GM18858 (cell line): ENCODE measurements around the gene SKP1.
"Not testable (repeated sequence)": the region's sequence is repeated elsewhere in the genome, so short reads cannot be mapped to it uniquely, and the experiment has no call there.

Experiments used
- ATAC-seq: cut with Tn5 transposase; IDR thresholded peaks from one replicate; pipeline ENCODE4 v1.9.1; 2021; ENCODE audit not compliant: unreplicated experiment

The SKP1 gene

DNA sequence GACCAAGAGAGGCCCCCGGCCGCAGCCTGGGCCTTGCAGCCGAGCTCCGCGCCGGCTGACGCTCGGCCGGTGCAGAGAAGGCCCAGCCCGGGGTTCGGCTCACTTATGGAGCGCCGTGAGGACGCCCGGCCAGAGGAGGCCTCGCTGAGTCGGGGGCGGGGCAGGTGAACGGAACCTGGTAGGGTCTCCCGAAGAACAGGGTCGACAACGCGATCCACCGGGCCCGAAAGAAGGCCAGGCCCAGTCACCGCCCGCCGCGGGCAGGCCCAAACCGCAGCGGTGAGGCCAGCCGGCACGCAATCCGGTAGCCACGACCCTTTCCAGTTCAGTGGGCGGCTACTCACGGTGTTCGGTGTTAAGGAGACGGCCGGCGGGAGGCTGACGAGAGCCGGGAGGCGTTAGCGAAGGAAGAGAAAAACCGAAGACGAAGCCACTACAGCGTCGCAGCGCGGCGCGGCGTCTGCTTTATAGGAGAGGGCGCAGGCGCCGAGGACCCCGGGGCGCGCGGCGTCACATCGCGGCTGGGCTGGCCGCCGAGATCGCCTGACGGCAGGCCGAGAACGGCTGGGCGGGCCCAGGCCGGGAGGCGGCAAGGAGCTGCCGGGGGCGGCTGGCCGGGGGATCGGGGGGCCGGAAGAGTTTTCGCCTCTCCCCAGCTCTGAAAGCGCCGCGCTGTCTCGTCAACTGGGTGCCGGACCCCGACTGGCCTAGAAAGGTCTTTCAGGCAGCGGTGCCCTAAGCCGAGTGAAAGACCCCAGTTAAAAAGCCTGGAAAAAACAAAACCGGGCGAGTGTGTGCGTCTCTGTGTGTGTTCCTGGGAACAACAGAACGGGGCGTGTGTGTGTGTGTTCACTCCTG lies at the start of gene SKP1:
SKP1 (minus strand) TSS at position 440 of the 858 bp plus-strand sequence. CDS start 2,928 bp downstream, outside the sequence.
- ATAC-seq: peak; percentile 43

DNA sequence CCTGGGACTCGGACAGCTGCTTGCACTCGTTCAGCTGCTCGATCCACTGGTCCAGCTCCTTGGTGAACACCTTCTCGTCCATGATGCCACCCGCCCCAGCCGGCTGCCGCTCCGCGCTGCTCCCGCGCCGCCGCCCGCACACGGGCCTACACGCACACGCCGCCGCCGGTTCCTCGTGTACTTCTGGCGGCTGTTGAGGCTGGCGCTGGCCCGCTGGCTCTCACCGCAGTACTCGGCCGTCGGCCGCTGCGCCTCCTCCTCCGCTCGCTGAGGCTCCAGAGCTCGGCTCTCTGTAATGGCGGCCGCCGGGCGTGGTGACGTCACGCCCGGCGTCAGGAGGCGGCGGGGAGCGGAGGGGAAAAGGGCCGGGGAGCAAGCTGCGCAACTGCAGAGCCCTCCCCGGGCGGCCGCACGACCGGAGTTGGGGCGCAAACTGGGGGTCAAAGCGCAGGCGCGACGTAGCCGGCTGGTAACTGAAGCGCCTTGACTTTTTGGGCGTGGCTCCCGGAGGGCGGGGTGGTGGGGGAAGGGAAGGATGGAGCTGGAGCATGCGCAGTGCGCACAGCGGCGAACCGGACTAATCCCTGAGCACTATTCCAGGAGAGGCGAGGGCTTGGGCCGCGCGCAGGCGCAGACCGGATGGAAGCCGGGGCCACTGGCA lies 49.2 kb upstream of the SKP1 start, which contains the start of gene PPP2CA:
PPP2CA (minus strand) TSS at position 294 of the 661 bp plus-strand sequence; CDS start at position 82, 212 bp downstream.
- peak; percentile 74 for ATAC-seq

DNA sequence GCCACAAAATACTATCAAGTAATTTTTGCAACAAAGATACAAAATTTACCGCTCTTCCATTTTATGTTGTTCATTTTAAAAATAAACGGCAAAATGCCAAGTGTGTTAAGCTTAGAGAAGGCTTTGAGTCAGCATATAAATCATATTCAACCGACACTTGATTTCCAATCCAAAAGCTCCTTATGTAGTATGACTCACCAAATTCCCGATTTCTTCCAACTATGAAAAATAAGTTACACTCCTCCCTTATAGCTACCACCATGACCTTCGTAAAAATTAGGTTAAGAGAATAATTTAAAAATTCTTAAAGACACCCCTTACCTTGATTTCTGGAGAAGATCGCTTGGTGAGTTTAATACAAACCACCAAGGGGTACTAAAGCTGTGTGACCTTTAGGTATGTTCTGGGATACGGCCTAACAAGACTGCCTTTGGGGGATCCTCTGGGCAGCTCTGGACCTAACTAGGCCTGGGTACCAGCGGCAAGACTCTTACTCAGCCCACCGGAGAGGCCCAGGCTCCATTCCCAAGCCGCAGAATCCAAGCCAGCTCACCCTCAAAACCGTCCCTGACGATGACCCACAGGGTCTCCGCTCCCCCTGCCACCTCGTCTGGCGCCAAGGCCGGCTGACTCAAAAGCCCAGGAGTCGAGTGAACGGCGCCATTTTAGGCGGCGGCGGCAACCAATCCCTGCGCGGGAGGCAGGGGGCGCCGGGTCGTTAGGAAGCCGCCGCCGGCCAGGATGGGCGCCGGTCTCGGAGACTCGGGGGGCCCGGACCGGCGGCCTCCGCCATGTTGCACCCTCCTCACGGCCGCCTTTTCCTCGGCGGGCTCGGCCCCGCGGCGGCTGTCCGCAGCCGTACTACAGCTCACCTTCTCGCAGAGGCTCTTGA lies 48.4 kb upstream of the SKP1 start:
- peak; percentile 7 for ATAC-seq

DNA sequence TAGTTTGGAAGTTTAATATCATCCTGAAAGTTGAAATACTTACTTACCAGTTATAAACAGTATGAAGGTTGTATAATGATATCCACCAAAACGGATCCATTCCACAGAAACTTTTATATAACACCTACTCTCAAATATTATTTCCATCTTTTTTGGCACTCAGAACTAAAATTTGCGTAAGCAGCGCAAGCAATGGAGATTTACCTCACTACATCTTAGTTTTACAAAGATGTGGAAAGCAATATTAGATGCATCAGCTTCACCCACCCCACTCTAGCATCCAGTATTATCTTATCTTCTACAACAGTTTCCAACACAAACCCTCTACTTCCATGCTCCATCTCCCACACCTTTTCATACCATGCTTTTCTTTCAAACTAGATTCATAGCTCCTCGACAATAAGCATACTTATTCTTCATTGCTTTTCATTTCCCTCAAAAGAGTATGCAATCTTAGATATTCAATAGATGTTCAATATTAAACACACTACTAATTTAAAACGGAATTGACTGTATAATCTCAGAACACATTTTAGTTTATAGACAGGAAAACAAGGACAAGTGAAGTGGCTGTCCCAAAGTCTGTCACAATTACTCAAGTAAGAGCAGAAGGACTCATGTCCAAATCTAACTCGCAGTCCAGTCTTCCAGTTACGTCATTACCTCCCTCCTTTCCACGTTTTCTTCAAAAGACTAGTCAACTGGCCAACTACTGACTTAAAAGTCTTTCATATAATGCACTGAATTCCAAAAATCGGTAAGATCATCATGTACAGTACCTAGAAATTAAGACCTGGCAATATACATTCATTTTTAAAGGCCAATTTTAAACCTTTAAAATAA lies 46.9 kb upstream of the SKP1 start:
- ATAC-seq: no peak

DNA sequence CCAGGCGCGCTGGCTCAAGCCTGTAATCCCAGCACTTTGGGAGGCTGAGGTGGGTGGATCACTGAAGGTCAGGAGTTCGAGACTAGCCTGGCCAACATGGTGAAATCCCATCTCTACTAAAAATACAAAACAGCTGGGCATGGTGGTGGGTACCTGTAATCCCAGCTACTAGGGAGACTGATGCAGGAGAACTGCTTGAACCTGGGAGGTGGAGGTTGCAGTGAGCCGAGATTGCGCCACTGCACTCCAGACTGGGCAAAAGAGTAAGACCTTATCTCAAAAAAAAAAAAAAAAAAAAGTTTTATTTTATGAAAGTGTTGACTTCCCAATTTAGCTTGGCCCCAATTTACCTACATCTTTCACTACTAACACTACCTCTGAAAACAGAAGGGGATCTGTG lies 44.9 kb upstream of the SKP1 start:
- ATAC-seq: not testable (repeated sequence)

DNA sequence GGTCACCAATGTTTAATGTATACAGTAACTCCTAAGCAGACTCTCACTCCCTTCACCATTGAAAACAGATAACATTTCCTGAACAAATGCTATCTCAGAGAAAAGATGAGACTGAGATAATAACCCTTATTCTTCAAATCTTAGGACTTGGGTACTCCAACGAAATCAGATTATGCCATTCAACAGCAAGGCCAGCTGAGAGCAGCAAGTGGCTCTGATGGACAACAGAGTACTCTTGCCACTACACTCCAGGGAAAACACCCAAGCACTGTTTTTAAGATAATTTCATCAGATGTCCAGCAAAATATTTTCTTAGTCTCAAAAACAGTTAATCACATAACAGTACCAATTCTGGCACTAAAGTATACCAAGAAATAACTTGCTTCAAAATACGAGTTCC lies 39.0 kb upstream of the SKP1 start:
- no peak for ATAC-seq

DNA sequence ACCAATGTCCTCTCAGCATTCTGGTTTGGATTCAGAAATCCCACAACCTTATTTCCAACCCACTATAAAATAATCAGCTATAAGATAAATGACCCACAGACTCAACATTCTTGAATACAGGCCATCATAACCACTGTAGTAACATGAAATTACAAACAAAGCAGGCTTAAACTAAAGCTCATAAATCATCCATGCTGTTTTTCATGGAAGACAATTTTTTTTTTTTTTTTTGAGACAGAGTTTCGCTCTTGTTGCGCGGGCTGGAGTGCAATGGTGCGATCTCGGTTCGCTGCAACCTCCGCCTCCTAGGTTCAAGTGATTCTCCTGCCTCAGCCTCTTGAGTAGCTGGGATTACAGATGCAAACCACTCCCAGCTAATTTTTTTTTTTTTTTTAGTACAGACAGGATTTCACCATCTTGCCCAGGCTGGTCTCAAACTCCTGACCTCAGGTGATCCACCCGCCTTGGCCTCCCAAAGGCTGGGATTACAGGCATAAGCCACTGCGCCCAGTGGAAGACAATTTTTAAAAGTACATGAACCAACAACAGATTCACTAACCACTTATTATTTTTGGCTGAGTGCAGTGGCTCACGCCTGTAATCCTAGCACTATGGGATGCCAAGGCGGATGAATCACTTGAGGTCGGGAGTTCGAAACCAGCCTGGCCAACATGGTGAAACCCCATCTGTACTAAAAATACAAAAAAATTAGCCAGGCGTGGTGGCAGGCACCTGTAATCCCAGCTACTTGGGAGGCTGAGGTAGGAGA lies 34.7 kb upstream of the SKP1 start:
- not testable (repeated sequence) for ATAC-seq

DNA sequence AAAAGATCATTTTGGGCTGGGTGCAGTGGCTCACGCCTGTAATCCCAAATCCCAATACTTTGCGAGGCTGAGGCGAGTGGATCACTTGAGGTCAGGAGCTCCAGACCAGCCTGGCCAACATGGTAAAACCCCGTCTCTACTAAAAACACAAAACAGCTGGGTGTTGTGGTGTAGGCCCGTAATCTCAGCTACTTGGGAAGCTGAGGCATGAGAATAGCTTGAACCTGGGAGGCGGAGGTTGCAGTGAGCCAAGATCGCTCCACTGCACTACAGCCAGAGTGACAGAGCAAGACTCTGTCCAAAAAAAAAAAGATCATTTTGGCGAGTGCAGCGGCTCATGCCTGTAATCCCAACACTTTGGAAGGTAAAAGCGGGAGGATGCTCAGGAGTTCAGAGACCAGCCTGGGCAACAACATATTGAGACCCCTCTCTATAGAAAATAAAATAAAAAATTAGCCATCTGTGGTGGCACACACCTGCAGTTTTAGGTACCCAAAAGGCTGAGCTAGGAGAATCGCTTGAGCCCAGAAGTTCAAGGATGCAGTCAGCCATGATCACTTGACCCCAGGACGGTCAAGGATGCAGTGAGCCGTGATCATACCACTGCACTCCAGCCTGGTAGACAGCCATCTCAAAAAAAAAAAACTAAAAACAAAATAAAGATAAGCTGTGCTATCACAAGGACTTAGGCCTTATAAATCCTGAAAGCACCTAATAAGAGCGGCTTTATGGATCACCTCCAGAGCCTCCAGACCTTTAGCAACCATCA lies 32.9 kb upstream of the SKP1 start:
- ATAC-seq: no peak

DNA sequence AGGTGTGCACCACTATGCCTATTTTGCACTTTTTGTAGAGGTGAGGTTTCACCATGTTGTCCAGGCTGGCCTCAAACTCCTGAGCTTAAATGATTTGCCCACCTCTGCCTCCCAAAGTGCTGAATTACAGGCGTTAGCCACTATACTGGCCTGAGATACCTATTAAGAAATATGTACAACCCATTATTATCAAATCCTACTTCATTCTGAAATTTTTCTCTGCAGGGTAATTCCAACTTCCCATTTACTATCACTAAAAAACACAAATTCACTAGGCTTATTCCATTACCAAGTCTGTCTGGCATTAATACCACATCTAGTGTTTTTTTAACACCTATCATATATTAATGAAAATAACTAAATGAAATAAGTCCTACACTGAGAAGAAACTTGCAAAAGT lies 30.9 kb upstream of the SKP1 start:
- ATAC-seq: no peak

DNA sequence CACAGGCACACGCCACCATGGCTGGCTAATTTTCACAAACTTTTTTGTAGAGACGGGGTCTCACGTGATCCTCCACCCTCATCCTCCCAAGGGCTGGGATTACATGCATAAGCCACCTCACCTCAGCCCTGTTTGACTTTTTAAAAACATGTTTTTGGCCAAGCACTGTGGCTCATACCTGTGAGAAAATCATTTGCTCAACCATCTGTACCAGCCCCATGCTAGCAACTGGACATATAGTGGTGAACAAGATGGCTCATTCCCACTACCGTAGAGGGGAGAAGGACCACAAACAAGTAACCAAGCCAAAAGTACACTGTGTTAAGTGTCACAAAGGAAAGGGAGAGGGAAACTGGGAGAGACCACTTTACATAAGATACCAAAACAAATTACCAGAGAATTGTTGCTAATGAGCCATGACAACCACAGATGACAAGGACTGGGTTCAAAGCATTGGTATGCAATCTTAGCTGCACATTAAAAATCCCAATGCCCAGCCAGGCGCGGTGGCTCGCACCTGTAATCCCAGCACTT lies 29.9 kb upstream of the SKP1 start:
- ATAC-seq: no peak

DNA sequence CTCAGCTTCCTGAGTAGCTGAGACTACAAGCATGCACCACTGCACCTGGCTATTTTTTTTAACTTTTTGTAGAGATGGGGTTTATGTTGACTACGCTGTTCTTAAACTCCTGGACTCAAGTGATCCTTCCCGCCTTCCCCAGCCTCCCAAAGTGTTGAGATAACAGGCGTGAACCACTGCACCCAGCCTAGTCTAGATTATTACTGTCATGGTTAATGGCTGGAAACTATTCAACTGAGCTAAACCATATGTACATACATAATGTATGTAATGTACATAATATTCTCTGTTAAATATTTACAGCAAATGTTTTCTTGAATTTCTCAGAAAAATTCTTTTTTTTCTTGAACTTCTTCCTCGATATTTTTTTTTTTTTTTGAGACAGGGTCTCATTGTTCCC lies 27.8 kb upstream of the SKP1 start:
- no peak for ATAC-seq

DNA sequence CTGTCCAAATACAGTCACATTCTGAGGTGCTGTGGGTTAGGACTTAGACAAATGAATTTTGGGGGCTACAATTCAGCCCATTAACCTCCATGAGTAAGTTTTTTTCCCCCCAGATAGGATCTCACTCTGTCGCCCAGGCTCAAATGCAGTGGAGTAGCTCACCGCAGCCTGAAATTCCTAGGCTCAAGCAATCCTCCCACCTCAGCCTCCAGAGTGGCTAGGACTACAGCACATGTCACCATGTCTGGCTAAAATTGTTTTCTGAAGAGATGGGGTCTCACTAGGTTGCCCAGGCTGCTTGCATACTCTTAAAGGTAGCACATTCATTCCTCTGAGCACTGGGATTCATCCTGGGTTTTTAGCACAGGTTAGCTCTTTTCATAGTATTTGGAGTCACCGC lies 26.9 kb upstream of the SKP1 start:
- ATAC-seq: no peak

DNA sequence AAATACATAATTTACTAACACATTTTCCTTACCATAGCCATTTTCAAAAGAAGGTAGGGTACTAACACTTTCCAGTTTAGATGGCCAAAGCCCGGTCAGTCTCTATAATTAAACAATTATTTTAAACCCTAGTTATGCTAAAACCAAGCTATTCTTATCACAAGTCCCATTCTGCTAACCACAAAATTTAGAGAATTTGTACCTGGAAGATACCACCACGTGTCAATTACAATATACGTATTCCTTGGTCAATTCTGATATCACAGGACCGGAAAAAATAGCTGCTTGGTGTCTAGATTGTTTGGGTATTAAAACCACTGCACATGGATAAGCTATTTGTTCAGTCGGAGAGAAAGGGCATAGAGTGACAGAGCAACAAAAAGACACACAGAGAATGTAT lies 18.9 kb upstream of the SKP1 start:
- ATAC-seq: no peak

DNA sequence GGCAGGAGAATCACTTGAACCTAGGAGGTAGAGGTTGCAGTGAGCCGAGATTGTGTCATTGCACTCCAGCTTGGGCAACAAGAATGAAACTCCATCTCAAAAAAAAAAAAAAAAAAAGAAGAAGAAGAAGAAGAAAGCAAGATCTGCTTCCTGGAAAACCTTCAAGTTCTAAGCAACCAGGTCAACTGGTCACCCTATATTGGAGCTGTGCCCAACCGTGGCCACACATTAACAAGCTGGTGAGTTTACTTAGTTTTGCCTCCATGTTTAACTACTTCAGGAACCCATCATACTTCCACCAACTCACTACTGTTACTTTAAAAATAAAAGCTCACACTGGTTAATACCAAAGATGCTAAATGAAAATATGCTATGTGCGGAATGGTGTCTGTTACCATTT lies 12.3 kb upstream of the SKP1 start:
- no peak for ATAC-seq

DNA sequence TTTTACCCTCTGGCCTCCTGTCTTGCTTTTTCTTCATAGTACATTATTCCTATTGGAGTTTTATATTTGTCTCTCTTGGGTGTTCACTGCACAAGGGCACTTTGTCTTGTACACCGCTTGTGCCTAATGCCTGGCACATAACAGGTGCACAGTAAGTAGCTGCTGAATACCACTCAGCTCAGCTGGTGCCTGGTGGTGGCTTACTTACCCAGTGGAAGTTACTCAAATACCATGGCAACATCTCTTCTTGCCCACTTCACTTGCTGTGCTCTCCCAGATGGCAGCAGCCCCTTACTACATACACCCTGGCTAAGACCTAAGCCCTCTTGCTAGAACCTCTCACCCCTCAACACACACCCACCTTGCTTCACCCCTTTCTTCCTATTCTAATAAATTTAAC lies 11.3 kb upstream of the SKP1 start:
- no peak for ATAC-seq

DNA sequence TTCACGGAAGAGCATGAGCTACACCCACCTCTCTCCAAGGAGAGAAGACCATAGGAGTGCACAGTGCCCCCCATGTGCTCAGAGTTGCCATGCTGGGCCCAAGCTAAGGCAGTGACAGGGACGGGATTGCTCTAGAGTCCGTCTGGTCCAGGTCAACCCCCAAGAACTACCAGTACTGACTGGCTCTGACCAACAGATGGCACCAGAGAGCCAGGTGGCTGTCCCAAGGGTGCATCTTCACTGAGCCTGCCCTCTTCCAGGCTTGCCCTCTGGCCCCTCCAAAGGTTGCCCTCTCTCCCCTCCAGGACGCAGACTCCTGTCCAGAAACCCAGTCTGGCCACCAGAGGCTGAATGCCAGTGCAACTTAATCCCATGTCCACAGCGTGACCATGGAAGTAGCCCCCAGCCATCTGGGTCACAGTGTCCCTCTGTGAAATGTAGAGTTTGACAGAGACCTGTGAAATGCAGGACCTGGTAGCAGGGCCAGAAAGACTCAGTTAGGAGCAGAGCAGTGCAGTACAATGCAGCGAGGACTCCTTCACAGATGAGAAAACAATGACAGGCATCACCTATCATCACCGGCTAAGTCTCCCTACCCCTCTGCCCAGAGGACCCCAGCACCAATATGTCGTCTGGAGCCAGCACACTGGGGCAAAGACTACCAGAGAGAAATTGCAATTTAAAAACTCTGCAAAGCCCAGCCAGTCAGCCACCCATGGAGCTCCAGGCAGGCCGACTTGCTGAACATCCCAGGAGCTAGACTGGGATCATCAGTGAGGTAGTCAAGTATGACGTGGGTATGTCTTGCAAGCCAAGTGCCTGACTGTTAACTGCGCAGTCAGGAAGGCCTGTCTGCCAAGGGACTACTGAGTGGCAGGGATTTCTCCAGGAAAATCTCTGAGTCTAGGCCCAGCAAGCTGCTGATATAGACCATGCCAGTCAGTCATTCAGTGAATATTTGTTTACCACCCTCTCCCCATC lies 7.7 kb upstream of the SKP1 start:
- ATAC-seq: peak; percentile 73

DNA sequence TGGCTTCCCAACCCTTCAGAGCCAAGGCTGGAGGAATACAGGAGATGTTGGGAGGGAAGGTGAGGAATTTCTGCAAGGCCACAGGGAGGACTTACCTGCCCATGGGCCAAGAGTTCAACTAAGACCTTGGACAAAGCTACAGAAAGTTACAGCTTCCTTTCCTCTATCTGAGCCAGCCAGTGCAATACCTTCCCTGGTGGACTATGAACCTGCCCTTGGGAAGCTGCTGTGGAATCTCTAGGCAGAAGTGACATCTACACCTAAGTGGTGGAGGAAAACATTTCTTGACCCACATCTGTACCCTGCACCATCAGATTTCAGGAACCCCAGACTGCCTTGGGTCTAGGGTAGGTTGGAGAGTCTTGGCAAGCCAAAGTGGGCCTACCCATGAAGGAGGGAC lies 6.7 kb upstream of the SKP1 start:
- ATAC-seq: no peak

DNA sequence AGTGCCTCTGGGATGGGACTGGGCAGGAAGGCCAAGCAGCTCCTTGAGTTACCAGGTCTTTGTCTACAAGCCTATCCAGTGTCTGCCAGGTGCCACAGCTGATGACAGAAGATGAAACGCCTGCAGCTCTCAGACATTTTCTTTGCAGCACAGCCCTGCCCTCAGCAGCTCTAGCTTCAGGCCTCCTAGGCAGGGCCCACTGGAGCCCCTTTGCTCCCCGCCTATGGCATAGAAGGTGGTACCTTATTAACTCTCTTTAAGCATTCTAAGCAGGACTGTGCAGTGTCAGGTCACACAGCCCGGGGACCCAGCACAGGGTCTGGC lies 1.3 kb upstream of the SKP1 start:
- no peak for ATAC-seq
